ENCODE measurements around the gene CNTNAP5.

Gene CNTNAP5

GRCh38 chr2:124530203-124530602, 505.1 kb downstream of the CNTNAP5 start:
- Histone ChIP-seq H3K27ac (ENCODE audit: low read length) (no peak overlapping the region), H3K9me3 (ENCODE audit: control insufficient read depth, insufficient read depth, low read length) (no peaks in the 10 kb centered on the region), H3K36me3 (ENCODE audit: control insufficient read depth, insufficient read depth, low read length) (no peaks in the 10 kb centered on the region), H3K4me1 (ENCODE audit: control insufficient read depth, insufficient read depth, low read length) (peaks cover 2% of the 10 kb centered on the region; the same call in 1 of the 2 replicates), H3K4me3 (ENCODE audit: low read length) (no peak overlapping the region), H3K27me3 (ENCODE audit: control insufficient read depth, insufficient read depth, low read length) (no peaks in the 10 kb centered on the region)
- WGBS (ENCODE audit: insufficient coverage, insufficient read length), result no CpG with 5 or more reads among the region's 4 CpGs
- no peak for DNase-seq (ENCODE audit: low read depth, low spot score)

GRCh38 chr2:124533226-124533954, 508.3 kb downstream of the CNTNAP5 start:
- Histone ChIP-seq H3K36me3 (ENCODE audit: control insufficient read depth, insufficient read depth, low read length) (no peaks in the 10 kb centered on the region), H3K4me3 (ENCODE audit: low read length) (no peak overlapping the region), H3K4me1 (ENCODE audit: control insufficient read depth, insufficient read depth, low read length) (peaks cover 3% of the 10 kb centered on the region; the same call in 1 of the 2 replicates), H3K9me3 (ENCODE audit: control insufficient read depth, insufficient read depth, low read length) (no peaks in the 10 kb centered on the region), H3K27ac (ENCODE audit: low read length) (no peak overlapping the region), H3K27me3 (ENCODE audit: control insufficient read depth, insufficient read depth, low read length) (no peaks in the 10 kb centered on the region)
- DNase-seq (ENCODE audit: low read depth, low spot score), result no peak
- no CpG with 5 or more reads among the region's 7 CpGs for whole genome bisulfite sequencing (ENCODE audit: insufficient coverage, insufficient read length)

GRCh38 chr2:124534028-124534427, 508.9 kb downstream of the CNTNAP5 start:
- no peaks in the 10 kb centered on the region for H3K9me3 ChIP-seq (ENCODE audit: control insufficient read depth, insufficient read depth, low read length)
- WGBS (ENCODE audit: insufficient coverage, insufficient read length), result no CpG with 5 or more reads among the region's 2 CpGs
- no peak overlapping the region for H3K27ac ChIP-seq (ENCODE audit: low read length)
- H3K4me1 ChIP-seq (ENCODE audit: control insufficient read depth, insufficient read depth, low read length), result peaks cover 3% of the 10 kb centered on the region; the same call in 1 of the 2 replicates
- DNase-seq (ENCODE audit: low read depth, low spot score), result no peak
- H3K36me3 ChIP-seq (ENCODE audit: control insufficient read depth, insufficient read depth, low read length), result no peaks in the 10 kb centered on the region
- H3K27me3 ChIP-seq (ENCODE audit: control insufficient read depth, insufficient read depth, low read length), result no peaks in the 10 kb centered on the region
- H3K4me3 ChIP-seq (ENCODE audit: low read length), result no peak overlapping the region

GRCh38 chr2:124535816-124536215, 510.7 kb downstream of the CNTNAP5 start:
- no peaks in the 10 kb centered on the region for H3K9me3 ChIP-seq (ENCODE audit: control insufficient read depth, insufficient read depth, low read length)
- H3K36me3 ChIP-seq (ENCODE audit: control insufficient read depth, insufficient read depth, low read length), result no peaks in the 10 kb centered on the region
- no peak overlapping the region for H3K27ac ChIP-seq (ENCODE audit: low read length)
- H3K4me1 ChIP-seq (ENCODE audit: control insufficient read depth, insufficient read depth, low read length), result peaks cover 3% of the 10 kb centered on the region; the same call in 1 of the 2 replicates
- DNase-seq (ENCODE audit: low read depth, low spot score), result no peak
- no CpG with 5 or more reads among the region's 3 CpGs for WGBS (ENCODE audit: insufficient coverage, insufficient read length)
- H3K4me3 ChIP-seq (ENCODE audit: low read length), result no peak overlapping the region
- H3K27me3 ChIP-seq (ENCODE audit: control insufficient read depth, insufficient read depth, low read length), result no peaks in the 10 kb centered on the region

- Histone ChIP-seq H3K27ac (ENCODE audit: low read length) (no peak overlapping the region), H3K4me1 (ENCODE audit: control insufficient read depth, insufficient read depth, low read length) (peaks cover 3% of the 10 kb centered on the region; the same call in 1 of the 2 replicates), H3K9me3 (ENCODE audit: control insufficient read depth, insufficient read depth, low read length) (no peaks in the 10 kb centered on the region), H3K36me3 (ENCODE audit: control insufficient read depth, insufficient read depth, low read length) (no peaks in the 10 kb centered on the region), H3K4me3 (ENCODE audit: low read length) (no peak overlapping the region), H3K27me3 (ENCODE audit: control insufficient read depth, insufficient read depth, low read length) (no peaks in the 10 kb centered on the region)
- no CpG with 5 or more reads among the region's 5 CpGs for WGBS (ENCODE audit: insufficient coverage, insufficient read length)
- DNase-seq (ENCODE audit: low read depth, low spot score), result no peak
Measured at GRCh38 chr2:124536591-124536990, 511.5 kb downstream of the CNTNAP5 start.

GRCh38 chr2:124538549-124538948, 513.5 kb downstream of the CNTNAP5 start:
- H3K27me3 ChIP-seq (ENCODE audit: control insufficient read depth, insufficient read depth, low read length), result no peaks in the 10 kb centered on the region
- no peaks in the 10 kb centered on the region for H3K9me3 ChIP-seq (ENCODE audit: control insufficient read depth, insufficient read depth, low read length)
- DNase-seq (ENCODE audit: low read depth, low spot score), result no peak
- peaks cover 3% of the 10 kb centered on the region; the same call in 1 of the 2 replicates for H3K4me1 ChIP-seq (ENCODE audit: control insufficient read depth, insufficient read depth, low read length)
- H3K4me3 ChIP-seq (ENCODE audit: low read length), result no peak overlapping the region
- H3K36me3 ChIP-seq (ENCODE audit: control insufficient read depth, insufficient read depth, low read length), result no peaks in the 10 kb centered on the region
- WGBS (ENCODE audit: insufficient coverage, insufficient read length), result no CpG with 5 or more reads among the region's 2 CpGs
- H3K27ac ChIP-seq (ENCODE audit: low read length), result no peak overlapping the region

GRCh38 chr2:124540805-124541204, 515.7 kb downstream of the CNTNAP5 start:
- Histone ChIP-seq H3K4me1 (ENCODE audit: control insufficient read depth, insufficient read depth, low read length) (0 out of 2 replicates have a peak, but pooled peaks cover 1% of the 10 kb centered on the region), H3K36me3 (ENCODE audit: control insufficient read depth, insufficient read depth, low read length) (no peaks in the 10 kb centered on the region), H3K27me3 (ENCODE audit: control insufficient read depth, insufficient read depth, low read length) (no peaks in the 10 kb centered on the region), H3K27ac (ENCODE audit: low read length) (no peak overlapping the region), H3K9me3 (ENCODE audit: control insufficient read depth, insufficient read depth, low read length) (no peaks in the 10 kb centered on the region), H3K4me3 (ENCODE audit: low read length) (no peak overlapping the region)
- no peak for DNase-seq (ENCODE audit: low read depth, low spot score)
- no CpG with 5 or more reads among the region's 3 CpGs for WGBS (ENCODE audit: insufficient coverage, insufficient read length)

GRCh38 chr2:124542932-124543640, 518.0 kb downstream of the CNTNAP5 start:
- H3K9me3 ChIP-seq (ENCODE audit: control insufficient read depth, insufficient read depth, low read length), result no peaks in the 10 kb centered on the region
- no peaks in the 10 kb centered on the region for H3K27me3 ChIP-seq (ENCODE audit: control insufficient read depth, insufficient read depth, low read length)
- WGBS (ENCODE audit: insufficient coverage, insufficient read length), result no CpG with 5 or more reads among the region's 10 CpGs
- no peak overlapping the region for H3K4me3 ChIP-seq (ENCODE audit: low read length)
- no peak for DNase-seq (ENCODE audit: low read depth, low spot score)
- H3K36me3 ChIP-seq (ENCODE audit: control insufficient read depth, insufficient read depth, low read length), result no peaks in the 10 kb centered on the region
- H3K27ac ChIP-seq (ENCODE audit: low read length), result no peak overlapping the region
- H3K4me1 ChIP-seq (ENCODE audit: control insufficient read depth, insufficient read depth, low read length), result peaks cover 4% of the 10 kb centered on the region; the same call in 1 of the 2 replicates

GRCh38 chr2:124547700-124548099, 522.6 kb downstream of the CNTNAP5 start:
- no peak overlapping the region for H3K27ac ChIP-seq (ENCODE audit: low read length)
- no peak for DNase-seq (ENCODE audit: low read depth, low spot score)
- H3K4me1 ChIP-seq (ENCODE audit: control insufficient read depth, insufficient read depth, low read length), result peaks cover 4% of the 10 kb centered on the region; the same call in 1 of the 2 replicates
- WGBS (ENCODE audit: insufficient coverage, insufficient read length), result no CpG with 5 or more reads among the region's 3 CpGs
- H3K4me3 ChIP-seq (ENCODE audit: low read length), result no peak overlapping the region
- H3K27me3 ChIP-seq (ENCODE audit: control insufficient read depth, insufficient read depth, low read length), result no peaks in the 10 kb centered on the region
- H3K9me3 ChIP-seq (ENCODE audit: control insufficient read depth, insufficient read depth, low read length), result no peaks in the 10 kb centered on the region
- no peaks in the 10 kb centered on the region for H3K36me3 ChIP-seq (ENCODE audit: control insufficient read depth, insufficient read depth, low read length)

GRCh38 chr2:124558277-124558905, 533.3 kb downstream of the CNTNAP5 start:
- WGBS (ENCODE audit: insufficient coverage, insufficient read length), result no CpG with 5 or more reads among the region's 6 CpGs

More at GRCh38 chr2:124558277-124558905, 533.3 kb downstream of the CNTNAP5 start:
- Histone ChIP-seq H3K4me3 (ENCODE audit: low read length) (no peak overlapping the region), H3K27me3 (ENCODE audit: control insufficient read depth, insufficient read depth, low read length) (no peaks in the 10 kb centered on the region), H3K27ac (ENCODE audit: low read length) (no peak overlapping the region), H3K9me3 (ENCODE audit: control insufficient read depth, insufficient read depth, low read length) (no peaks in the 10 kb centered on the region), H3K4me1 (ENCODE audit: control insufficient read depth, insufficient read depth, low read length) (no peaks in the 10 kb centered on the region), H3K36me3 (ENCODE audit: control insufficient read depth, insufficient read depth, low read length) (no peaks in the 10 kb centered on the region)
- no peak for DNase-seq (ENCODE audit: low read depth, low spot score)
